Effector memory CD4-positive, alpha-beta T cell (primary cell): ENCODE results near the gene MXD3.

ENCODE experiments used
- DNase-seq, 3 donors: peaks; one replicate each; pipeline ENCODE4 v3.0.0-alpha.2; 2020
- H3K27ac ChIP-seq: 2 replicates; pipeline ENCODE4 v1.7.0; 2013; ENCODE audit warnings: mild to moderate bottlenecking, low read length, moderate library complexity; ENCODE audit not compliant: insufficient read depth, poor library complexity, severe bottlenecking
- H3K27me3 ChIP-seq: replicated peaks from 2 replicates; pipeline ENCODE4 v1.7.0; 2013; ENCODE audit warnings: mild to moderate bottlenecking, low read length; ENCODE audit not compliant: insufficient read depth, control insufficient read depth, poor library complexity, severe bottlenecking
- H3K36me3 ChIP-seq: 2 replicates; pipeline ENCODE4 v1.7.0; 2013; ENCODE audit warnings: mild to moderate bottlenecking, low read length, moderate library complexity; ENCODE audit not compliant: control insufficient read depth, insufficient read depth
- H3K4me1 ChIP-seq: 2 replicates; pipeline ENCODE4 v1.7.0; 2013; ENCODE audit warnings: low read length, mild to moderate bottlenecking; ENCODE audit not compliant: control insufficient read depth, insufficient read depth, poor library complexity, severe bottlenecking
- H3K4me3 ChIP-seq: 2 replicates; pipeline ENCODE4 v1.7.0; 2013; ENCODE audit warnings: low read length, low read depth, mild to moderate bottlenecking; ENCODE audit not compliant: insufficient read depth, poor library complexity, severe bottlenecking
- H3K9me3 ChIP-seq: 2 replicates; pipeline ENCODE4 v1.7.0; 2013; ENCODE audit warnings: mild to moderate bottlenecking, low read length, moderate library complexity; ENCODE audit not compliant: control insufficient read depth

Gene MXD3

GRCh38 chr5:177325868-177326381 is 14.2 kb upstream of the MXD3 start:
- peaks cover 4% of the 10 kb centered on the region for H3K36me3 ChIP-seq
- H3K4me3 ChIP-seq: no peak overlapping the region
- H3K27ac ChIP-seq: no peak overlapping the region
- DNase-seq: no peak
- no peaks in the 10 kb centered on the region for H3K27me3 ChIP-seq
- no peaks in the 10 kb centered on the region for H3K4me1 ChIP-seq
- H3K9me3 ChIP-seq: no peaks in the 10 kb centered on the region

- Histone ChIP-seq H3K27me3 (no peaks in the 10 kb centered on the region), H3K4me3 (no peak overlapping the region), H3K36me3 (no peaks in the 10 kb centered on the region), H3K4me1 (no peaks in the 10 kb centered on the region), H3K9me3 (no peaks in the 10 kb centered on the region), H3K27ac (no peak overlapping the region)
- no peak for DNase-seq
Observed at GRCh38 chr5:177320879-177321278, 9.2 kb upstream of the MXD3 start.

GRCh38 chr5:177319913-177320588 is 8.4 kb upstream of the MXD3 start:
- H3K27ac ChIP-seq: no peak overlapping the region

GRCh38 chr5:177317959-177318377 is 6.3 kb upstream of the MXD3 start:
- H3K27ac ChIP-seq: no peak overlapping the region
- H3K27me3 ChIP-seq: no peaks in the 10 kb centered on the region
- DNase-seq: peak; percentile 43 to 60 (median 55)
- no peak overlapping the region for H3K4me3 ChIP-seq
- H3K36me3 ChIP-seq: no peaks in the 10 kb centered on the region
- peaks cover 2% of the 10 kb centered on the region for H3K4me1 ChIP-seq
- no peaks in the 10 kb centered on the region for H3K9me3 ChIP-seq

More at GRCh38 chr5:177319913-177320588, 8.4 kb upstream of the MXD3 start:
- no peak for DNase-seq
- no peaks in the 10 kb centered on the region for H3K4me1 ChIP-seq
- no peaks in the 10 kb centered on the region for H3K9me3 ChIP-seq
- H3K4me3 ChIP-seq: no peak overlapping the region
- no peaks in the 10 kb centered on the region for H3K27me3 ChIP-seq
- H3K36me3 ChIP-seq: no peaks in the 10 kb centered on the region

- Histone ChIP-seq H3K27me3 (no peaks in the 10 kb centered on the region), H3K36me3 (no peaks in the 10 kb centered on the region), H3K4me1 (peaks cover 18% of the 10 kb centered on the region), H3K27ac (no peak overlapping the region), H3K9me3 (no peaks in the 10 kb centered on the region), H3K4me3 (no peak overlapping the region)
- no peak for DNase-seq
Observed at GRCh38 chr5:177316005-177316404, 4.3 kb upstream of the MXD3 start.

GRCh38 chr5:177315411-177315810 is 3.7 kb upstream of the MXD3 start:
- no peak overlapping the region for H3K4me3 ChIP-seq
- H3K36me3 ChIP-seq: no peaks in the 10 kb centered on the region
- H3K27ac ChIP-seq: no peak overlapping the region
- no peak for DNase-seq
- H3K9me3 ChIP-seq: no peaks in the 10 kb centered on the region
- peaks cover 24% of the 10 kb centered on the region for H3K4me1 ChIP-seq
- no peaks in the 10 kb centered on the region for H3K27me3 ChIP-seq

GRCh38 chr5:177314376-177315342 is 3.0 kb upstream of the MXD3 start:
- no peaks in the 10 kb centered on the region for H3K9me3 ChIP-seq
- no peak for DNase-seq
- no peak overlapping the region for H3K4me3 ChIP-seq
- H3K4me1 ChIP-seq: peaks cover 32% of the 10 kb centered on the region
- H3K36me3 ChIP-seq: no peaks in the 10 kb centered on the region
- H3K27ac ChIP-seq: no peak overlapping the region
- H3K27me3 ChIP-seq: no peaks in the 10 kb centered on the region

- Histone ChIP-seq H3K27ac (no peak overlapping the region), H3K4me1 (peaks cover 33% of the 10 kb centered on the region)
Observed at GRCh38 chr5:177313561-177314259, 2.0 kb upstream of the MXD3 start.

GRCh38 chr5:177312649-177313181 is 1.0 kb upstream of the MXD3 start:
- Histone ChIP-seq H3K4me1 (peaks cover 33% of the 10 kb centered on the region), H3K27ac (peak overlapping the region; percentile 23), H3K4me3 (peak overlapping the region; percentile 58), H3K36me3 (no peaks in the 10 kb centered on the region), H3K27me3 (no peaks in the 10 kb centered on the region), H3K9me3 (no peaks in the 10 kb centered on the region)
- no peak for DNase-seq

More at GRCh38 chr5:177313561-177314259, 2.0 kb upstream of the MXD3 start:
- Histone ChIP-seq H3K9me3 (no peaks in the 10 kb centered on the region), H3K4me3 (no peak overlapping the region), H3K27me3 (no peaks in the 10 kb centered on the region), H3K36me3 (no peaks in the 10 kb centered on the region)
- DNase-seq: no peak
